ENCODE data around the gene B4GALNT4.
"Not testable (repeated sequence)": the region's sequence is repeated elsewhere in the genome, so short reads cannot be mapped to it uniquely, and the experiment has no call there.

The B4GALNT4 gene

DNA sequence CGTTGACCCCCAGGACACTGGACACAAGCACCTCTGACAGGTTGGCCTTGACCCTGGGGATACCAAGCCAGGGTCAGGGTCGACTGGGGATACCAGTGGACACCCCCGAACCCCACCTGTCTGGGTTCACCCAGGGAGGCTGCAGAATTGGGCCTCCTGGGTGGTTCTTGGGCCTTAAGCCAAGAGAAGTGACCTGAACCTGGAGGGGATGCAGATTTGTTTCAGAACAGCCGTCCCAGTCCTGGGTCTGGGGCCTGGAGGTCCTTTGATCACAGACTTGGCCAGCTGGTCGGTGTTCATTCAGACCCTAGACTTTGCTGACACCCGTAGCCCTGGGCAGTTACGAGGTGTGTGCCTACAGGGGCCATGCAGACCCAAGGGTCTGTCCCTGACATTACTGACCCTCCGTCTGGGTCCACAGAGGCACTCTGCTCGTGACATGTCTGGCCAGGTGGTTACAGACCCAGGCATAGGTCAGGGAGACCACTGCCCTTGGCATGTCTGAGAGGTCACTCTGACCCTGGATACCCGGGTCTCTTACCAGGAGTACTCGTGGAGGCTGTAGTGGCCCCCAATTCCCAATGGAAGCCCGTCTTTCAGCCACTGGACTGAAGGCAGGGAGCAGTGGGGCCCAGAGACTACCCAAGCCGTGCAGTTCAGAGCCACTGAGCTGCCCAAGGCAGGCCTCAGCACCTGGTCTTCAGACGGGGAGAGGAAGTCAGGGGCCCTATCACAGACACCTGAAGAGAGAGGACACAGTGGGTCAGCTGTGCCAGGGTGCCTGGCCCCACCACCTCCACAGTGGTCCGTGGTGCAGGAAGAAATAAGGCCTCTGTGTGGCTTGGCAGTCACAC lies 39.1 kb downstream of the B4GALNT4 start:
- no peak for DNase-seq (ENCODE audit: low read depth)

DNA sequence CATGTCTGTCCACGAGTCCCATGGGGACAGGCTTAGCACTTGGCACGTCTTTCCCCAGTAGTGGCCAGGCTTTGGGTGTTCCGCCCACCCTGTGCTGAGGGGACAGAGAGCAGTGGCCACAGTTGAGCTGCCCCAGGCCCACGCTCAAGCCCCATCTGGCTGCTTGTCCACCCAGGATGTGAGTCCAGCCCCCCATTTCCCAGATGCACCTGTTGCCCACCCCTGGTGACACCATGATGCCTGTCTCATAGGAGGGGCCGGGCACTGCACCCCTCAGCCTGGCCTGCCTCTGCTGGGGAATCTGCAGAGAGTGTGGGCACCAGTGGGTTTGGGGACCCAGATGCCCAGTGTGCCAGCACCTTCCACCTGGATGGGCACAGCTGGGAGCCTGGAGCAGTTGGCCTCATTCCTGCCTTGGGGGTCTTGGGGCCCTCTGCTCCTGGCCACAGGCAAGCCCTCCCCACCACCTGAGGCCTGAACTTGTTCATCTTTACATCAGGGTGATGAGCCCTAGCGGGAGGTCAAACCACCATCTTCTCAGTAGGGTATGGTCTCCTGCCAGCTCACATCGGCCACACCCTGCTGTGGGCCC lies 39.8 kb downstream of the B4GALNT4 start:
- DNase-seq (ENCODE audit: low read depth): no peak

- no peak for DNase-seq (ENCODE audit: low read depth)
These were observed 40.5 kb downstream of the B4GALNT4 start for GRCh38 chr11:409600-410483.

GRCh38 chr11:410711-411110 lies 41.4 kb downstream of the B4GALNT4 start:
- DNase-seq (ENCODE audit: low read depth): not testable (repeated sequence)

DNA sequence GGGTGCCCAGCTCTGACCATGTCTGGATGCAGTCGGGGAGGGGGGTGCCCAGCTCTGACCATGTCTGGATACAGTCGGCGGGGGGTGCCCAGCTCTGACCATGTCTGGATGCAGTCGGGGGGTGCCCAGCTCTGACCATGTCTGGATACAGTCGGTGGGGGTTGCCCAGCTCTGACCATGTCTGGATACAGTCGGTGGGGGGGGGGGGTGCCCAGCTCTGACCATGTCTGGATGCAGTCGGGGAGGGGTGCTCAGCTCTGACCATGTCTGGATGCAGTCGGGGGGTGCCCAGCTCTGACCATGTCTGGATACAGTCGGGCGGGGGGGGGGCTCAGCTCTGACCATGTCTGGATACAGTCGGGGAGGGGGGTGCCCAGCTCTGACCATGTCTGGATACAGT lies 42.2 kb downstream of the B4GALNT4 start:
- DNase-seq (ENCODE audit: low read depth): not testable (repeated sequence)

GRCh38 chr11:412641-413119 lies 43.4 kb downstream of the B4GALNT4 start:
- no peak for DNase-seq (ENCODE audit: low read depth)

GRCh38 chr11:413120-414081 lies 44.1 kb downstream of the B4GALNT4 start:
- DNase-seq (ENCODE audit: low read depth): no peak

DNA sequence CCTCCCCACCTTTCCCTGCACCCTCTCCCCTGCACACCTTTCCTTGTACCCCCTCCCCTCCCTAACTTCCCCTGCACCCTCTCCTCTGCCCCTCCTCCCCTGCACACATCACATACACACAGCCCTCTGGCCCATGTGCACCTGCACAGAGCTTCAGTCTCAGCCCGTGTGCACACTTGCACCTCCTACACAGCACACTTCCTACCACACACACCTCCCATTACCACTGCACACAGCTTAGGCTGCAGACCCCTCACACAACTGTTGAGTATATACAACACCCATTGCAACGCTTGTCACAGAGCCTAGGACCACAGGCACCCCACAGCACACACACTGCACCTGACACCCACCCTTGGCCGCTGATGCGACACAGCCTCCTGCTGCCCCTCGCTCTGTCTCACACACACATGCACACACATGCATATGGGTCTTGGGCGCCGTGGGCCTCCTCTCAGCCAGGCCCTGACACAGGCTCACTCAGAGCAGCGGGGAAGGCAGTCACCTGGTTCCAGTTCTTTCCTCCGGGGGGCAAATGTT lies 45.1 kb downstream of the B4GALNT4 start:
- DNase-seq (ENCODE audit: low read depth): no peak

- DNase-seq (ENCODE audit: low read depth): no peak
These were observed 46.3 kb downstream of the B4GALNT4 start for GRCh38 chr11:415640-416041.

DNA sequence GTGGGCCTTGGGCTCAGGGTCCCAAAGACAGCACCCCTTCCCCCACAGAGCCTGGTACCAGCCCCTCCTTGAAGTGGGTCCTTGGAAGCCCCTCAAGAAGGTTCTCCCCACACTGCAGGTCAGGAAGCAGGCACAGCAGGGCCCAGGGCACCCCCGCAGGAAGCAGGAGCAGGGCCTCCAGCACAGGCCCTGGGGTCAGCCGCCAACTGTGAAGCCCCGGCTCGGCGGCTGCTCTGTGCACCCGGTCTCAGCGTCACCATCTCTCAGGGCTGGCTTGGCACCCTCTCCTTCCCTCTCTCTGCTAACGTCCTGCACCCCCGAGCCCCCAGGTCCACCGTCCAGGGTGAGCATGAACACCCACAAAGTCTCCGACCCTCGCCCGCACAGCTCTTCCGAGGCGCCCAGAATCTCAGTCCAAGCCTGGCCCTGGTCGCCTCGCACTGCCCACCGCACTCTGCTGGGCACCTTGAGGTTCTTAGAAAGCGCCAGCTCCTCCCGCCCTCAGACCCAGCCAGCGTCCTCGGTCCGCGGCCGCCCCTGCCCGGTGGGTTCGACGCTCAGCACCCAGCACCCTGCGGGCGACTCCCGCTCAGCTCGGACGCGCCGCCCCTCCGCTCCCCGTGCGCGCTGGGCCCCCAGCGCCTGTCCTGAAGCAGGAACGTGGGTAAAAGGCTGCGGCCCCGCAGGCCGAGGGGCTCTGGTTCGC lies 46.9 kb downstream of the B4GALNT4 start:
- no peak for DNase-seq (ENCODE audit: low read depth)

DNA sequence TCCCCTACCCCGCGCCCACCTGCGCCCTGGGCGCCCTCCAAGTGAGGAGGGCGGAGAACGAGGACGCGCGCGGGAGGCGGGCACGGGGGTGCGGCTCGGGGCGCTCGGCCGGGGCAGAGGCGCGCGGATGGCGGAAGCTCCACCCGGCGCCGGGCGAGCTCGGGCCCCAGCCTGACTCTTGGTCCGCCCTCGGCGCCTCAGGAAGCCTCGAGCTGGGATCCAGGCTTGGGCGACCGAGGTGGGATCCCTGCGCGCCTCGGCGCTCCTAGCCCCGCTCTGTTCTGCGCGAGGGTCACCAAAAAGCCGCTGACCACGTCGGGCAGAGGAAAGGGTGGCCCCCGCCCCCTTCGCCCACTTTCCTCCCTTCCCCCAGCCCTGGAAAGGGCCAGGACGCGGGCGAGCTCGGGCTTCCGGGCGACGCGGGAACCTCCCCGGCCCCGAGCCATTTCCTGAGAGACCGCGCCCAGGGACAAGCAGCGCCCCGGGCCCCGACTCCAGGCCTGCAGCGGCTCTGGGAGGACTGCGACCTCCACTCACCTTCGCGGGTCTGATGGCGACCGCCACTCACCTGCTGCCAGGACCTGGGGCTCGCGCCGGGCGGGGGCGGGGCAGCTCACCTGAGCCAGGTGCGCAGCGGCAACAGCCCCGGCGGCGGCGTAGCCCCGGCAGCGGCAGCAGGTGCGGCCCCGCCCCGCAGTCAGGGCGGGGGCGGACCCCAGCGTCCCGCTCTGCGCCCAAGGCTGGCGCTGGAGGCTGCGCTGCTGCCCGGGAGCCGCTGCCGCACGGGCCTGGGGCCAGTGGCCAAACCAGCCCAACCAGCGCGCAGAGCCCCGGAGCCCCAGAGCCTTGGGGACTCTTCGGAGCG lies 47.7 kb downstream of the B4GALNT4 start:
- DNase-seq (ENCODE audit: low read depth): no peak

DNA sequence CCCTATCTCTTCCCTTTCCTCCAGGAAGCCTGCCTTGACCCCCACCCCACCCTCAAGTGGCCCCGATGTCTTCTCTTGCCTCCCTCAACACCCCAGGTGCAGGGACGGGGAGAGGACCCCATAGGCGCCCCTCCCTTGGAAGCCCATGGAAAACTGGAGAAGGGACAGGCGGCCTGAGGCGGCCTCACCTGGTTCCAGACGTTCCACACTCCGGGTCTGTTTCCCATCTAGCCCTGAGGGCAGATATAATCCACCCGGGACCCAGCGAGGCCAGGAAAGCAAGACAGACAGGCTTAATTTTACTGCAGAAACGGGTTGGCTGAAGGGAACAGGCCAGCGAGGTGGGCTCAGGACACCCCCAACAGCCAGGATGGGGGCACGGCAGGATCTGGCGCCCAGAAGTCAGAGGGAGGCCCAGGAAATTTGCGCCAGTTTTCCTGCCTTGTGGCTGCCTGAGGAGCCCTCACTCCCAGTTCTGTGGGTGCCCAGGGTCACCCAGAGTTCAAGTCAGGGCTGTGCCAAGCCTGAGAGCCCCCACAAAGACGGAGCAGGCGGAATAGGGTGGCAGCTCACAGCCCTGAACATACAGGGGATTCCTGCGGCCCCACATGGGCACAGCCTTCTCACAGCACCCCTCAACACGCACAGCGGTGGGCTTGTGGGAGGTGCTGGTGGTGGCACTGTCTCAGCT lies 48.5 kb downstream of the B4GALNT4 start:
- DNase-seq (ENCODE audit: low read depth): no peak

- no peak for DNase-seq (ENCODE audit: low read depth)
These were observed 49.3 kb downstream of the B4GALNT4 start for GRCh38 chr11:418343-419247.

GRCh38 chr11:419248-420005 lies 50.1 kb downstream of the B4GALNT4 start:
- DNase-seq (ENCODE audit: low read depth): no peak

DNA sequence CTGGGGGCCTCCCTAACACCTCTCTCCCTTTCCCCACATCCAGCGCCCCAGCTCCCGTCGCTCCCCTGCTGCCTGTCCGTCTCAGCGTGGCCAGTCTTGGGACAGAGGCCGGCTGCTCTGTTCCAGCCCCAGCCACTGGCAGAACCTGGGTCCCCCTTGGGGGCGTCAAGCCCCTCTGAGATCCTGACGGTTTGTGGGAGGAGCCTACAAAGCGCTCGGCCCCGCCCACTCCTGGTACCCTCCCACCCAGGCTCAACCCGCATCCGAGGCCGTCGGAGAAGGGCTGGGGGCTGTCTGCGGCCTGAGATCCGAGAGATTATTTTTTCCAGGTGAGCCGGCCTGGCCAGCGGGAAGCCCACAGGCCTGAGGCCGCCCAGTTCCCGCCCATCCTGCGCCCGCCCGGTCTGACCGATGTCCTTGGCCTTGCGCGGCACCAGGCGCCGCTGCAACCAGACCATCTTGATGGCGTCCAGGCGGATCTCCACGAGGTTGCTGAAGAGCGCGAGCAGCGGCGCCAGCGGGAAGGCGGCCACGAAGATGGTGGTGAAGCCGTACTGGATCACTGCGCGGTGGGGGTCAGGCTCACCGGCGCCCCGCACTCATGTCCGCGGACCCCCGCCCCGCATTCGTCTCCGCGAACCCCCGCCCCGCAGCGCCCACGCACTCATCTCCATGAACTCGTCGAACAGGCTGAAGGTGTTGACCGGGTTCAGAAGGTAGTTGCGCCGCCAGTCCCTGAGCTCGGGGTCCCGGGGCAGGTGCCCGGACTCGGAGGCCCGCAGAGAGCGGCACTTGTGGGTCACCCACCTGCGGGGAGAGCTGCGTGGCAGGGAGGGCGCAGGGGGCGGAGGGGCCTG lies 51.0 kb downstream of the B4GALNT4 start:
- no peak for DNase-seq (ENCODE audit: low read depth)

DNA sequence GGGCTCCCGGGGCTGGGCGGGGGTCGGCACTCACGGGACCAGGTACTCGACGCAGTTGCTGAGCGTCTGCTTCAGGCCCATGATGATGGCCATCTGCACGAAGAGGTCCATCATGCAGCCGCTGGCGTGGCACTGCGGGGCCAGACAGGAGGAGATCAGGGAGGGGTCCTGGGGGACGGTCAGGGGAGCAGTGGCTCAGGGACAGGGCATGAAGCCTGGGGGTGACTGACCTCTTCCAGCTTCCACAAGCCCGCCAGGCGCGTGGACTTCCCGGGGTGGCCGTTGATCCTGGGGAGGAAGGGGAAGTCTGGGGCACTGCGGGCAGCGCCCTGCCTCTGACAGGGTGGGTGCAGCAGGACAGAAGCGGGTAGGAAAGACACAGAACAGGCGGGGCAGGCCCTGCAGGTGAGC lies 51.6 kb downstream of the B4GALNT4 start:
- no peak for DNase-seq (ENCODE audit: low read depth)
